WTC11 (cell line): ENCODE measurements around the gene CAPZB. TPM values are rescaled to one million over a fixed set of nuclear protein-coding genes. Genes with fewer than 3 reads are reported as not detected.

Experiments
- ATAC-seq: fragments of 200-7000 bp; cut with Tn5 transposase; 2 replicates; pipeline ENCODE4 v1.10.0; 2021; ENCODE audit warnings: mild to moderate bottlenecking, moderate library complexity
- CTCF ChIA-PET: fragments of 300-600 bp; sonication (Branson Sonifier 250); formaldehyde crosslinking; loops from one replicate; lab custom pipeline; 2021; ENCODE audit warnings: antibody characterized with exemption; lab: Charles Lee
- POLR2A ChIA-PET: fragments of 350-600 bp; sonication (Branson Sonifier 250); formaldehyde crosslinking; loops from one replicate; lab custom pipeline; 2021; ENCODE audit warnings: antibody characterized with exemption; lab: Charles Lee
- DNase-seq: peaks from one replicate; pipeline ENCODE4 v3.0.0; 2021; ENCODE audit warnings: low spot score
- H3K27ac Mint-ChIP-seq: 2 replicates; pipeline ENCODE4 v1.8.0; 2021; ENCODE audit warnings: mixed read lengths
- H3K27me3 Mint-ChIP-seq: 2 replicates; pipeline ENCODE4 v1.8.0; 2021; ENCODE audit warnings: low read depth, mild to moderate bottlenecking, moderate library complexity, mixed read lengths
- H3K36me3 Mint-ChIP-seq: 2 replicates; pipeline ENCODE4 v1.8.0; 2021; ENCODE audit warnings: mixed read lengths
- H3K4me1 Mint-ChIP-seq: 2 replicates; pipeline ENCODE4 v1.8.0; 2022; ENCODE audit warnings: mixed read lengths
- H3K4me3 Mint-ChIP-seq: 2 replicates; pipeline ENCODE4 v1.8.0; 2021; ENCODE audit warnings: mild to moderate bottlenecking, moderate library complexity, mixed read lengths
- H3K9me3 Mint-ChIP-seq: 2 replicates; pipeline ENCODE4 v1.8.0; 2021; ENCODE audit warnings: mixed read lengths
- CREB1 ChIP-seq: sonication (generic); formaldehyde crosslinking; IDR thresholded peaks from 2 replicates; pipeline ENCODE4 v1.8.0; 2023; ENCODE audit warnings: mild to moderate bottlenecking, missing genetic modification reagents
- GABPB1 ChIP-seq: sonication (generic); formaldehyde crosslinking; IDR thresholded peaks from 2 replicates; pipeline ENCODE4 v1.8.1; 2023; ENCODE audit warnings: mild to moderate bottlenecking, missing genetic modification reagents
- GRHL2 ChIP-seq: fragments of 250-450 bp; sonication (Bioruptor Pico); IDR thresholded peaks from 2 replicates; pipeline ENCODE4 v1.8.0; 2022; ENCODE audit warnings: mild to moderate bottlenecking, moderate library complexity; ENCODE audit not compliant: insufficient replicate concordance, severe bottlenecking
- JUN ChIP-seq: sonication (generic); formaldehyde crosslinking; IDR thresholded peaks from 2 replicates; pipeline ENCODE4 v1.8.0; 2023; ENCODE audit warnings: mild to moderate bottlenecking, missing genetic modification reagents
- KAT7 ChIP-seq: sonication (generic); formaldehyde crosslinking; IDR thresholded peaks from 2 replicates; pipeline ENCODE4 v1.8.1; 2023; ENCODE audit warnings: missing genetic modification reagents, mild to moderate bottlenecking, borderline replicate concordance
- MXD4 ChIP-seq: fragments of 250-450 bp; sonication (Bioruptor Pico); IDR thresholded peaks from 2 replicates; pipeline ENCODE4 v1.8.0; 2021; ENCODE audit warnings: mild to moderate bottlenecking, moderate library complexity, borderline replicate concordance
- NFATC4 ChIP-seq: fragments of 250-450 bp; sonication (Bioruptor Pico); IDR thresholded peaks from 2 replicates; pipeline ENCODE4 v1.9.0; 2021; ENCODE audit warnings: mild to moderate bottlenecking
- NR1H2 ChIP-seq: sonication (generic); formaldehyde crosslinking; IDR thresholded peaks from 2 replicates; pipeline ENCODE4 v1.9.0; 2021; ENCODE audit warnings: mild to moderate bottlenecking, moderate library complexity, missing genetic modification reagents
- PRRX2 ChIP-seq: fragments of 250-450 bp; sonication (Bioruptor Pico); IDR thresholded peaks from 2 replicates; pipeline ENCODE4 v1.8.0; 2021; ENCODE audit warnings: mild to moderate bottlenecking
- STAT6 ChIP-seq: sonication (generic); formaldehyde crosslinking; conservative IDR thresholded peaks from 2 replicates; pipeline ENCODE4 v1.8.1; 2023; ENCODE audit warnings: mild to moderate bottlenecking, low read depth, missing genetic modification reagents, moderate library complexity
- TP53 ChIP-seq: sonication (generic); formaldehyde crosslinking; IDR thresholded peaks from 2 replicates; pipeline ENCODE4 v1.8.1; 2023; ENCODE audit warnings: mild to moderate bottlenecking, missing genetic modification reagents
- ZBTB21 ChIP-seq: sonication (generic); formaldehyde crosslinking; IDR thresholded peaks from 2 replicates; pipeline ENCODE4 v1.8.1; 2023; ENCODE audit warnings: mild to moderate bottlenecking, missing genetic modification reagents, borderline replicate concordance
- ZNF232 ChIP-seq: sonication (generic); formaldehyde crosslinking; IDR thresholded peaks from 2 replicates; pipeline ENCODE4 v1.8.0; 2022; ENCODE audit warnings: mild to moderate bottlenecking, missing genetic modification reagents
- ZNF416 ChIP-seq: fragments of 250-450 bp; sonication (Bioruptor Pico); IDR thresholded peaks from 2 replicates; pipeline ENCODE4 v1.9.0; 2021; ENCODE audit warnings: mild to moderate bottlenecking, inconsistent platforms
- ZNF423 ChIP-seq: fragments of 250-450 bp; sonication (Bioruptor Pico); IDR thresholded peaks from 2 replicates; pipeline ENCODE4 v2.1.2; 2022; ENCODE audit warnings: mild to moderate bottlenecking, moderate library complexity
- ZNF671 ChIP-seq: fragments of 250-450 bp; sonication (Bioruptor Pico); IDR thresholded peaks from 2 replicates; pipeline ENCODE4 v1.8.0; 2021; ENCODE audit warnings: mild to moderate bottlenecking
- total RNA-seq: library from RNA; stranded (reverse); gene quantifications from 3 replicates; pipeline ENCODE4 v1.2.3, GENCODE V29; 2021
- TF ChIP-seq, protein P1 (sequence below): fragments of 250-450 bp; sonication (Bioruptor Pico); IDR thresholded peaks from 2 replicates; pipeline ENCODE4 v2.1.2; 2022; ENCODE audit warnings: mild to moderate bottlenecking, moderate library complexity
- TF ChIP-seq, protein P2 (sequence below): sonication (generic); formaldehyde crosslinking; IDR thresholded peaks from 2 replicates; pipeline ENCODE4 v1.8.0; 2022; ENCODE audit warnings: mild to moderate bottlenecking, missing genetic modification reagents
- TF ChIP-seq, protein P3 (sequence below): sonication (generic); formaldehyde crosslinking; IDR thresholded peaks from 2 replicates; pipeline ENCODE4 v1.8.0; 2023; ENCODE audit warnings: missing genetic modification reagents, mild to moderate bottlenecking, borderline replicate concordance
- TF ChIP-seq, protein P4 (sequence below): fragments of 250-450 bp; sonication (Bioruptor Pico); IDR thresholded peaks from 2 replicates; pipeline ENCODE4 v1.9.0; 2021; ENCODE audit warnings: moderate library complexity, mild to moderate bottlenecking, inconsistent platforms, borderline replicate concordance
- TF ChIP-seq, protein P5 (sequence below): sonication (generic); formaldehyde crosslinking; IDR thresholded peaks from 2 replicates; pipeline ENCODE4 v1.8.0; 2022; ENCODE audit warnings: mild to moderate bottlenecking, missing genetic modification reagents
- TF ChIP-seq, protein P6 (sequence below): sonication (generic); formaldehyde crosslinking; IDR thresholded peaks from 2 replicates; pipeline ENCODE4 v1.8.0; 2022; ENCODE audit warnings: missing genetic modification reagents

CAPZB gene
- total RNA-seq, 1 experiment from 2014 or later, result 348 TPM

DNA sequence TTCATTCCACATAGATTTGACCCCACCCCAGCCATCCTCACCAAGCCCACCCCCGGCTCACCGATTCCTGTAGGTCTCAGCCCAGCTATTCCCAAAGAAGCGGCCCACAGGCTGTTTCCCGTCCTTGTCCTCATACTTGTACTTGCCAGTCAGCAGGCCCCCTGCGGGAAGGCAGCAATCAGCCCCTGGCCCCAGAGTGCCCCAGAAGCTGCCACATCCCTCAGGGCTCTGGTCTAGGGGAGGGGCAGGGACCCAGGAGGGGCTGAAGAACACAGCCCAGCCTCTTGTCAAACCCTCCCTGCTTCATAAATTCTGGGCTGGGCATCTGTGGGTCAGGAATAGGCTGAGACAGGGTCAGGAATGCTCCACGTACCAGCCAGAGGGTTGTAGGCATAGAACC lies 178.4 kb downstream of the CAPZB start (continued):
- TF ChIP-seq, protein P1, sequence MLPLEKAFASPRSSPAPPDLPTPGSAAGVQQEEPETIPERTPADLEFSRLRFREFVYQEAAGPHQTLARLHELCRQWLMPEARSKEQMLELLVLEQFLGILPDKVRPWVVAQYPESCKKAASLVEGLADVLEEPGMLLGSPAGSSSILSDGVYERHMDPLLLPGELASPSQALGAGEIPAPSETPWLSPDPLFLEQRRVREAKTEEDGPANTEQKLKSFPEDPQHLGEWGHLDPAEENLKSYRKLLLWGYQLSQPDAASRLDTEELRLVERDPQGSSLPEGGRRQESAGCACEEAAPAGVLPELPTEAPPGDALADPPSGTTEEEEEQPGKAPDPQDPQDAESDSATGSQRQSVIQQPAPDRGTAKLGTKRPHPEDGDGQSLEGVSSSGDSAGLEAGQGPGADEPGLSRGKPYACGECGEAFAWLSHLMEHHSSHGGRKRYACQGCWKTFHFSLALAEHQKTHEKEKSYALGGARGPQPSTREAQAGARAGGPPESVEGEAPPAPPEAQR (CRISPR knock-in tag), result no peak
- no peak for TF ChIP-seq ZNF416 (CRISPR knock-in tag)
- TF ChIP-seq TP53 (CRISPR knock-in tag), result no peak
- TF ChIP-seq, protein P2, sequence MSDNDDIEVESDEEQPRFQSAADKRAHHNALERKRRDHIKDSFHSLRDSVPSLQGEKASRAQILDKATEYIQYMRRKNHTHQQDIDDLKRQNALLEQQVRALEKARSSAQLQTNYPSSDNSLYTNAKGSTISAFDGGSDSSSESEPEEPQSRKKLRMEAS (CRISPR knock-in tag), result no peak
- TF ChIP-seq ZBTB21 (CRISPR knock-in tag), result no peak
- TF ChIP-seq KAT7 (CRISPR knock-in tag), result no peak
- no peak for TF ChIP-seq GABPB1
- TF ChIP-seq PRRX2 (CRISPR knock-in tag), result no peak
- TF ChIP-seq, protein P3, sequence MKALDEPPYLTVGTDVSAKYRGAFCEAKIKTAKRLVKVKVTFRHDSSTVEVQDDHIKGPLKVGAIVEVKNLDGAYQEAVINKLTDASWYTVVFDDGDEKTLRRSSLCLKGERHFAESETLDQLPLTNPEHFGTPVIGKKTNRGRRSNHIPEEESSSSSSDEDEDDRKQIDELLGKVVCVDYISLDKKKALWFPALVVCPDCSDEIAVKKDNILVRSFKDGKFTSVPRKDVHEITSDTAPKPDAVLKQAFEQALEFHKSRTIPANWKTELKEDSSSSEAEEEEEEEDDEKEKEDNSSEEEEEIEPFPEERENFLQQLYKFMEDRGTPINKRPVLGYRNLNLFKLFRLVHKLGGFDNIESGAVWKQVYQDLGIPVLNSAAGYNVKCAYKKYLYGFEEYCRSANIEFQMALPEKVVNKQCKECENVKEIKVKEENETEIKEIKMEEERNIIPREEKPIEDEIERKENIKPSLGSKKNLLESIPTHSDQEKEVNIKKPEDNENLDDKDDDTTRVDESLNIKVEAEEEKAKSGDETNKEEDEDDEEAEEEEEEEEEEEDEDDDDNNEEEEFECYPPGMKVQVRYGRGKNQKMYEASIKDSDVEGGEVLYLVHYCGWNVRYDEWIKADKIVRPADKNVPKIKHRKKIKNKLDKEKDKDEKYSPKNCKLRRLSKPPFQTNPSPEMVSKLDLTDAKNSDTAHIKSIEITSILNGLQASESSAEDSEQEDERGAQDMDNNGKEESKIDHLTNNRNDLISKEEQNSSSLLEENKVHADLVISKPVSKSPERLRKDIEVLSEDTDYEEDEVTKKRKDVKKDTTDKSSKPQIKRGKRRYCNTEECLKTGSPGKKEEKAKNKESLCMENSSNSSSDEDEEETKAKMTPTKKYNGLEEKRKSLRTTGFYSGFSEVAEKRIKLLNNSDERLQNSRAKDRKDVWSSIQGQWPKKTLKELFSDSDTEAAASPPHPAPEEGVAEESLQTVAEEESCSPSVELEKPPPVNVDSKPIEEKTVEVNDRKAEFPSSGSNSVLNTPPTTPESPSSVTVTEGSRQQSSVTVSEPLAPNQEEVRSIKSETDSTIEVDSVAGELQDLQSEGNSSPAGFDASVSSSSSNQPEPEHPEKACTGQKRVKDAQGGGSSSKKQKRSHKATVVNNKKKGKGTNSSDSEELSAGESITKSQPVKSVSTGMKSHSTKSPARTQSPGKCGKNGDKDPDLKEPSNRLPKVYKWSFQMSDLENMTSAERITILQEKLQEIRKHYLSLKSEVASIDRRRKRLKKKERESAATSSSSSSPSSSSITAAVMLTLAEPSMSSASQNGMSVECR (CRISPR knock-in tag), result no peak
- TF ChIP-seq, protein P4, sequence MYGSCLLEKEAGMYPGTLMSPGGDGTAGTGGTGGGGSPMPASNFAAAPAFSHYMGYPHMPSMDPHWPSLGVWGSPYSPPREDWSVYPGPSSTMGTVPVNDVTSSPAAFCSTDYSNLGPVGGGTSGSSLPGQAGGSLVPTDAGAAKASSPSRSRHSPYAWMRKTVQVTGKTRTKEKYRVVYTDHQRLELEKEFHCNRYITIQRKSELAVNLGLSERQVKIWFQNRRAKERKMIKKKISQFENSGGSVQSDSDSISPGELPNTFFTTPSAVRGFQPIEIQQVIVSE, result no peak
- TF ChIP-seq, protein P5, sequence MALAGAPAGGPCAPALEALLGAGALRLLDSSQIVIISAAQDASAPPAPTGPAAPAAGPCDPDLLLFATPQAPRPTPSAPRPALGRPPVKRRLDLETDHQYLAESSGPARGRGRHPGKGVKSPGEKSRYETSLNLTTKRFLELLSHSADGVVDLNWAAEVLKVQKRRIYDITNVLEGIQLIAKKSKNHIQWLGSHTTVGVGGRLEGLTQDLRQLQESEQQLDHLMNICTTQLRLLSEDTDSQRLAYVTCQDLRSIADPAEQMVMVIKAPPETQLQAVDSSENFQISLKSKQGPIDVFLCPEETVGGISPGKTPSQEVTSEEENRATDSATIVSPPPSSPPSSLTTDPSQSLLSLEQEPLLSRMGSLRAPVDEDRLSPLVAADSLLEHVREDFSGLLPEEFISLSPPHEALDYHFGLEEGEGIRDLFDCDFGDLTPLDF (CRISPR knock-in tag), result no peak
- no peak for TF ChIP-seq MXD4

DNA sequence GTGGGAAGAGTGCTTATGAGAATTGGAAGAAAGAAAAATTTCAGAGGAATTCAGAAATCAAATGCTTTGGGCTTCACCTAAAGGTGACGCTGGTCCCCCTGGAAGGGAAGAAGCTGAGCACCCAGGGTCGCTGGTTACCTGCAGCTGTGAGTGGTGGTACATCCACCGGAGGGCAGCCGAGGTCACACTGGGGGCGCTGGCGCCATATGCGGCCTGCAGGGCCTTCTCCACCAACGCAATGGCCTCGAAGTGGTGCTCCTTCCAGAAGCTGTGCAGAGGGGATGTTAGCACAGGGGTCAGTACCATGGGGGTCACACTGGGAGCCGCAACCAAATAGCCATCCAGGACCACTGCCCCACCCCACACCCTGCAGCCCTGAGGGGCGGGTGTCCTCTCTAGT lies 179.5 kb downstream of the CAPZB start:
- ATAC-seq (0 out of 2 replicates have a peak, but pooled peaks have one; percentile 18), DNase-seq (no peak)
- TF ChIP-seq, protein P1 (CRISPR knock-in tag), result no peak
- no peak for TF ChIP-seq ZNF423 (CRISPR knock-in tag)
- TF ChIP-seq PRRX2 (CRISPR knock-in tag), result no peak
- no peak for TF ChIP-seq GRHL2 (CRISPR knock-in tag)
- TF ChIP-seq CREB1 (CRISPR knock-in tag), result no peak
- TF ChIP-seq ZNF671 (CRISPR knock-in tag), result no peak
- TF ChIP-seq, protein P6, sequence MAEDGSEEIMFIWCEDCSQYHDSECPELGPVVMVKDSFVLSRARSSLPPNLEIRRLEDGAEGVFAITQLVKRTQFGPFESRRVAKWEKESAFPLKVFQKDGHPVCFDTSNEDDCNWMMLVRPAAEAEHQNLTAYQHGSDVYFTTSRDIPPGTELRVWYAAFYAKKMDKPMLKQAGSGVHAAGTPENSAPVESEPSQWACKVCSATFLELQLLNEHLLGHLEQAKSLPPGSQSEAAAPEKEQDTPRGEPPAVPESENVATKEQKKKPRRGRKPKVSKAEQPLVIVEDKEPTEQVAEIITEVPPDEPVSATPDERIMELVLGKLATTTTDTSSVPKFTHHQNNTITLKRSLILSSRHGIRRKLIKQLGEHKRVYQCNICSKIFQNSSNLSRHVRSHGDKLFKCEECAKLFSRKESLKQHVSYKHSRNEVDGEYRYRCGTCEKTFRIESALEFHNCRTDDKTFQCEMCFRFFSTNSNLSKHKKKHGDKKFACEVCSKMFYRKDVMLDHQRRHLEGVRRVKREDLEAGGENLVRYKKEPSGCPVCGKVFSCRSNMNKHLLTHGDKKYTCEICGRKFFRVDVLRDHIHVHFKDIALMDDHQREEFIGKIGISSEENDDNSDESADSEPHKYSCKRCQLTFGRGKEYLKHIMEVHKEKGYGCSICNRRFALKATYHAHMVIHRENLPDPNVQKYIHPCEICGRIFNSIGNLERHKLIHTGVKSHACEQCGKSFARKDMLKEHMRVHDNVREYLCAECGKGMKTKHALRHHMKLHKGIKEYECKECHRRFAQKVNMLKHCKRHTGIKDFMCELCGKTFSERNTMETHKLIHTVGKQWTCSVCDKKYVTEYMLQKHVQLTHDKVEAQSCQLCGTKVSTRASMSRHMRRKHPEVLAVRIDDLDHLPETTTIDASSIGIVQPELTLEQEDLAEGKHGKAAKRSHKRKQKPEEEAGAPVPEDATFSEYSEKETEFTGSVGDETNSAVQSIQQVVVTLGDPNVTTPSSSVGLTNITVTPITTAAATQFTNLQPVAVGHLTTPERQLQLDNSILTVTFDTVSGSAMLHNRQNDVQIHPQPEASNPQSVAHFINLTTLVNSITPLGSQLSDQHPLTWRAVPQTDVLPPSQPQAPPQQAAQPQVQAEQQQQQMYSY (CRISPR knock-in tag), result no peak
- TF ChIP-seq NFATC4 (CRISPR knock-in tag), result no peak
- TF ChIP-seq NR1H2, result no peak
- TF ChIP-seq ZNF232 (CRISPR knock-in tag), result no peak
- no peak for TF ChIP-seq STAT6 (CRISPR knock-in tag)
- TF ChIP-seq JUN (CRISPR knock-in tag), result no peak
- no peak overlapping the region for H3K4me3 Mint-ChIP-seq
- H3K27ac Mint-ChIP-seq, result no peak overlapping the region
- peaks cover under 1% of the 10 kb centered on the region for H3K27me3 Mint-ChIP-seq
- H3K9me3 Mint-ChIP-seq, result no peaks in the 10 kb centered on the region
- POLR2A ChIA-PET, result no interaction called here
- peaks cover 44% of the 10 kb centered on the region for H3K36me3 Mint-ChIP-seq
- H3K4me1 Mint-ChIP-seq, result peaks cover 2% of the 10 kb centered on the region
- CTCF ChIA-PET, result interaction anchor here (0.6 kb wide), 1 partner anchor 40 kb away, joined by 3 read pairs; no protein-coding TSS in a partner anchor
